Large intestine (tissue), 3 donors: Measurements from ENCODE around the gene CTNNA3. TPM values are rescaled to one million over a fixed set of nuclear protein-coding genes. Genes with fewer than 3 reads are reported as not detected.

ENCODE experiments used
- DNase-seq, 2 donors: peaks; one replicate each; pipeline versions ENCODE4 v3.0.0 to v3.0.0-alpha.2; 2013
- H3K27ac ChIP-seq: one replicate; pipeline ENCODE4 v1.5.1; 2013; ENCODE audit warnings: low read length
- H3K27me3 ChIP-seq: 2 replicates; pipeline ENCODE4 v1.6.1; 2013; ENCODE audit warnings: low read length; ENCODE audit not compliant: control insufficient read depth, insufficient read depth
- H3K36me3 ChIP-seq: 2 replicates; pipeline ENCODE4 v1.6.1; 2013; ENCODE audit warnings: low read length; ENCODE audit not compliant: control insufficient read depth, insufficient read depth
- H3K4me1 ChIP-seq: one replicate; pipeline ENCODE4 v1.6.1; 2013; ENCODE audit warnings: low read length; ENCODE audit not compliant: control insufficient read depth, insufficient read depth
- H3K4me3 ChIP-seq: one replicate; pipeline ENCODE4 v1.5.1; 2013; ENCODE audit warnings: low read length
- H3K9me3 ChIP-seq: one replicate; pipeline ENCODE4 v1.6.1; 2013; ENCODE audit warnings: mild to moderate bottlenecking, low read depth, low read length, moderate library complexity; ENCODE audit not compliant: control insufficient read depth
- WGBS: methylation state at CpG from one replicate; pipeline ENCODE4 v1.1.5; 2013; ENCODE audit warnings: low lambda C conversion rate; ENCODE audit not compliant: insufficient coverage; 5-methylcytosine and 5-hydroxymethylcytosine counted together
- polyA plus RNA-seq: library from polyadenylated mRNA; unstranded; fragments of 120-200 nt; gene quantifications from one replicate; pipeline ENCODE4 v1.2.1, GENCODE V29; 2013

Gene CTNNA3
- polyA plus RNA-seq, 1 donor: 2.3 TPM

DNA sequence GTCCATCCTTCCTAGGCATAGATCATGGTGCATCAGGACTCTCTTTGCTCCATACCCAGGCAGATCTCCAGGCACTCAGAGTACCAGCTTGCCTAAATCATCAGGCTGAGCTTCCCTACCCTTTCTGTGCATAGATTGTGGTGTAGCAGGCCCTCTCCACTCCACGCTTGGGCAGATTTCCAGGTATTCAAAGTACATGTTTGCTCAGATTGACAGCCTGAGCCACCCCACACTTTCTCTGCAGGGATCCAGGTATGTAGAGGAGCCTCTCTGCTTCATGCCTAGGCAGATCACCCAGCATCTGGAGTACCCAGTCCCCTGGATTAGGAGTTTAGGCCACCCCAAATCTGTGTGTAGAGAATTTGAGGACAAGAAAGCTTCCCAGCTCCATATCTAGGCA lies 1727.6 kb downstream of the CTNNA3 start:
- WGBS: no CpG with 5 or more reads among the region's 1 CpG
- Histone ChIP-seq H3K36me3 (no peaks in the 10 kb centered on the region), H3K27ac (no peak overlapping the region), H3K27me3 (no peaks in the 10 kb centered on the region), H3K4me3 (no peak overlapping the region), H3K4me1 (no peaks in the 10 kb centered on the region), H3K9me3 (no peaks in the 10 kb centered on the region)
- DNase-seq: no peak

DNA sequence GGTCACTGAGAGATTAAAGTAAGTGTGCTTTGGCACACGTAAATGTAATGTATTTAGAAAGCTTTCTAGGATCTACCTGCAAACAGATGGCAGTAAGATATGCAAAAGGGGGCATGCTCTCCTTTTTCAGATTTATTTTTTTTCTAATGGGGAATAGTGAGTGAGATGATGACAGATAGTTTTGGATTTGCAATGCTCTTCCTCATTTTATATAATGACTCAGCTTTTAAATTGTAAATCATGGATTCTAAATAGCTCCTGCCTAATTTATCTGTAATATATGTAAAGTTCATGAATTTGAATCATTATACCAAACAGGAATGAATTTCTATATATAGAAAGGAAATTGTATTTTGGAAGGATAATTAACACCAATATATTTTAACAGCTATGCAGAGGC lies 1731.8 kb downstream of the CTNNA3 start:
- no peaks in the 10 kb centered on the region for H3K9me3 ChIP-seq
- H3K27me3 ChIP-seq: no peaks in the 10 kb centered on the region
- H3K4me1 ChIP-seq: no peaks in the 10 kb centered on the region
- H3K27ac ChIP-seq: no peak overlapping the region
- WGBS: 55% methylated on average over 1 of the region's 1 CpG
- no peak overlapping the region for H3K4me3 ChIP-seq
- H3K36me3 ChIP-seq: no peaks in the 10 kb centered on the region
- no peak for DNase-seq

DNA sequence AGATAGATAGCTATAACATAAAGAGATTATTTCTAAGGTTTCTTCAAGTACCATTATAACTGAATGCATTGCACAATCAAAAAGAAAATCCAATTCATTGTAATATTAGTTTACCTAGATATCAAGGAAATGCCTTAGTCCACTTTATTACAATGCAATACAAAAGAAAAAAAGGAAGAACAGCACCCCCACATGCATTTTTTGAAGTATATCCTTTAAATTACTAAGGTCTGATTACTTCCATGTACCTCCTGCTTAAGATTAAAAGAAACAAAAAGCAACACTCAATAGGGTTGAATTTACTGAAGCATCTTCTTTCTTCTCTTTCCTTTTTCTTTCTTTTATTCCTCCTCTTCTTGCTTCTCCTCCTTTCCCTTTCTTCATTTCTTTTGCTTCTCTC lies 1743.9 kb downstream of the CTNNA3 start:
- Histone ChIP-seq H3K4me1 (no peaks in the 10 kb centered on the region), H3K4me3 (no peak overlapping the region), H3K9me3 (no peaks in the 10 kb centered on the region), H3K27ac (no peak overlapping the region), H3K36me3 (no peaks in the 10 kb centered on the region), H3K27me3 (no peaks in the 10 kb centered on the region)
- DNase-seq: no peak

DNA sequence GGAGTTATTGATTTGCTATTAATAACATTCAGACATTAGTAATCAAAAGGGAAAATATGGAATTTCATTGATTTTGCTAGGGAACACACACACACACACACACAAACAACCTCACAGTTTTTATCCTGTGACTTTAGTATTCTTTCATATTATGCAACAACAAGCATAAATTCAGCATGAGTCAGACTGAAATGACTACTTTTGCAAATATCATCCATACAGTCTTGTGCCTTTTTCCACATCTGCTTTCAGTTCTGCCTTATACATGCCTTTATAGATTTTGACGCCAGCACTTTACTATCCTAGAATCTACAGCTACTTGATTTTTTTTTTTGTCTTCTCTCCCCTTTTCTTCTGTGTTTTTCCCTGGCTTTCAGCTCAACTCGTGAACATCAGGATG lies 1745.9 kb downstream of the CTNNA3 start:
- no peaks in the 10 kb centered on the region for H3K9me3 ChIP-seq
- no peaks in the 10 kb centered on the region for H3K36me3 ChIP-seq
- WGBS: 44% methylated on average over 2 of the region's 2 CpGs
- no peaks in the 10 kb centered on the region for H3K27me3 ChIP-seq
- H3K4me3 ChIP-seq: no peak overlapping the region
- peak overlapping the region; percentile 1 for H3K27ac ChIP-seq
- H3K4me1 ChIP-seq: no peaks in the 10 kb centered on the region
- peak; percentile 33 to 56 for DNase-seq

DNA sequence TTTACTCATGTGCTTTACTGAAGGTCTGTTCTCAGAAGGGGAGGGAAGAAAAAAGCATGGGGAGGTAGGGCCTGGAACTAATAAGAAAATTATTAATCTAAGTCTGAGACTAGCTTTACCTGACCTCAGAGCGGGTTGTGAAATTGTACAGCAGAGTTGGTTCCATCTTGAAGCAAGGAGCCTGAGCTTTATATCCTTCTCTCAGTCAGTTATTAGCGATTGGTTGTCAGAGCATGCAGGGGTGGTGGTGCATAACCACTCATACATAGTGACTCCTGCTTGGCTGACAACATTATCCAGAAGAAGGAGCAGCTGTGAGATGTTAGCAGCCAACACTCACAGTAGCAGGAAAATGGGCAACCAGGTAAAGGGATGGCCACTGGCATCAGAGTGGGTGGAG lies 1746.5 kb downstream of the CTNNA3 start:
- no peak overlapping the region for H3K27ac ChIP-seq
- no peaks in the 10 kb centered on the region for H3K4me1 ChIP-seq
- no peak for DNase-seq
- WGBS: no CpG with 5 or more reads among the region's 2 CpGs
- no peaks in the 10 kb centered on the region for H3K27me3 ChIP-seq
- H3K4me3 ChIP-seq: no peak overlapping the region
- no peaks in the 10 kb centered on the region for H3K36me3 ChIP-seq
- no peaks in the 10 kb centered on the region for H3K9me3 ChIP-seq

DNA sequence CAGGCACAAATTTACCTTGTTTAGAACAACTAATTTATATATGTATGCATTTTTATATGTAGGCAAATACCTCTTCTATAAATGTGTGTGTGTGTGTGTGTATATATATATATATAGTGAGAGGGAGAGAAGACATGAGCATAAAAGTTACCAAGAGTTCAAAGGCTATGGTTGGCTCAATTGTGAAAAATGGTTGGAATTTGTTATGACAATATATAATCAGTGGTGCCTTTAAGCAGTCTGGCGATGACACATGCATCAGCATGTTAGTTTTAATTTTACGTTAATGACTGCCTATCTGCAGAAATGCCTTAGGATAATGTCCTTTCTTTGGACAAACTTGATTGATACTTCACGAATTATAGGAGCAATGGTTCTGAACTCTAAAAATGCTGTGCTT lies 1750.9 kb downstream of the CTNNA3 start:
- no peak for DNase-seq
- peaks cover 4% of the 10 kb centered on the region for H3K4me1 ChIP-seq
- no CpG with 5 or more reads among the region's 3 CpGs for WGBS

DNA sequence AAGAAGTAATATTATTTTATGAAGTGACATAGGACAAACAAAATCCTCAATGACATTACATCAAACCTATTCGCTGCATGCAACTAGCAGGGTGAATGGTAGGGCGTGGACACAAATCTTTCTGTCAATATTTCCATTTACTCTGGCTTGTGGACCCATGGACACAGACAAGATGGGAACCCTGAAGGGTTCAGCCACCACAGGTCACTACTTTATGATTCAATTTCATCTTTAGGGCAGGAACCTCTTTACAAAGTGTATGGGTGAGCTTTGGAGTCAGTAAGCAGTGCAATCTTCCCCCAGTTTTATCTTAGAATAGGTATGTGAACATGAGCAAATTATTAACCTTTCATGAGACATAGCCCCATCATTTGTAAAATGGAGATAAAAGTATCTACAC lies 1752.5 kb downstream of the CTNNA3 start:
- Histone ChIP-seq H3K27ac (no peak overlapping the region), H3K36me3 (no peaks in the 10 kb centered on the region), H3K4me1 (peaks cover 4% of the 10 kb centered on the region), H3K27me3 (no peaks in the 10 kb centered on the region), H3K9me3 (no peaks in the 10 kb centered on the region), H3K4me3 (no peak overlapping the region)
- WGBS: no CpG with 5 or more reads among the region's 2 CpGs
- peak; percentile 43 to 76 for DNase-seq

More for the DNA sequence above, 1750.9 kb downstream of the CTNNA3 start:
- H3K27ac ChIP-seq: no peak overlapping the region
- H3K4me3 ChIP-seq: no peak overlapping the region
- no peaks in the 10 kb centered on the region for H3K36me3 ChIP-seq
- H3K27me3 ChIP-seq: no peaks in the 10 kb centered on the region
- H3K9me3 ChIP-seq: no peaks in the 10 kb centered on the region

DNA sequence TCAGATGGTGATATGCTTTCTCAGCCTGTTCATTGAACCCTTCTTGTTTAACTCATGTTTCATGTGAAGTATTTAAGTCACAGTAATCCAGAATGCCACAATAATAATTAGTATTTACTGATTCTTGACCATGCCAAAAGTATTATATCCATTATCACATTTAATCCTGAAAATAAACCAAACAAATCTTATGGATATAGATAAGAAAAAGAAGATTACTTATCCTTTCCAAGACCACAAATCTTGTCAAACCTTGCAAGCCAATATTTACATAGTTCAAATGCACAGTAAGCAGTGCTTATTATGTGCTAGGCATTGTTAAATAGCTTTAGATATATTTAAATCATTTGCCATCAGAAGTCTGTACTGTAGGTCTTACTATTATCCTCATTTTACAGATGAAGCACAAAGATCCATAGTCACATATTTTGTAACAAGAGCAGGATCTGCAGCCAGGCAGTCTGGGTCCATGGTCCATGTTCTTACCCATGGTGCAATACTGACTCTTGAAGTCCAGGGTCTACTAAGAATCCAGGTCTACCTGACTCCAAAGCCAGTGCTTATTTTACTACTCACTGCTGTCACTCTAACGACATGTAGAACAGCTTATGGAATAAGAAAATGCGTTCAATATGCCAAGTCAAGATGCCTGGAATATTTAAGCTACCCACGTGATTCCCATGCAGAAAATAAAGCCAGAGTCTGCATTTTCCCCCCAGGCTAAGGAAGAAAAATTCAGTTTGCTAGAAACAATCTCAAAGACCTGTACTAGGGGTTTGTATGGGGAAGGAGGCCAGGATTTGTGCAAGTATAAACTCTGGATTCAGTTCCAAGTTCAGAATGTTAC lies 1755.0 kb downstream of the CTNNA3 start:
- Histone ChIP-seq H3K9me3 (no peaks in the 10 kb centered on the region), H3K36me3 (no peaks in the 10 kb centered on the region), H3K4me1 (peaks cover 4% of the 10 kb centered on the region), H3K27ac (peak overlapping the region; percentile 40), H3K27me3 (no peaks in the 10 kb centered on the region), H3K4me3 (no peak overlapping the region)
- peak; percentile 71 to 81 for DNase-seq
- WGBS: no CpG with 5 or more reads among the region's 3 CpGs

DNA sequence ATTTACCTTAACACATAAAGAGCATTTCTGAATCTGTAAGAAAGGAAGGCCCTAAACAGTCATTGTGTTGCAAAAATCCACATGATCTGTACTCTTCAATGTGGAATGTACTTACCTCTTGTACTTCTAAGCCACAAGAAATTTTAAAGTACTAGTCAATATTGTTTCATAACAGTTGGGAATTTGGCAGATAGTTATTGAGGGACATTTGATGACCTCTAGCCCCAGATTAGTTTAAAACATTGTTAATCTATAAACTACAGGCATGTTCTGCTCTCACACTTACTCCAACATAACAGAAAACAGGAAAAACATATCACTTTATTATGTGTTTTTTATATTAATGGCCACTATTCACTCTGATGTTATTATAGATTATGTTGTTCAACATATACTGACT lies 1755.9 kb downstream of the CTNNA3 start:
- no peaks in the 10 kb centered on the region for H3K9me3 ChIP-seq
- no peak overlapping the region for H3K27ac ChIP-seq
- no peaks in the 10 kb centered on the region for H3K36me3 ChIP-seq
- peaks cover 4% of the 10 kb centered on the region for H3K4me1 ChIP-seq
- no peaks in the 10 kb centered on the region for H3K27me3 ChIP-seq
- H3K4me3 ChIP-seq: no peak overlapping the region
- DNase-seq: no peak

DNA sequence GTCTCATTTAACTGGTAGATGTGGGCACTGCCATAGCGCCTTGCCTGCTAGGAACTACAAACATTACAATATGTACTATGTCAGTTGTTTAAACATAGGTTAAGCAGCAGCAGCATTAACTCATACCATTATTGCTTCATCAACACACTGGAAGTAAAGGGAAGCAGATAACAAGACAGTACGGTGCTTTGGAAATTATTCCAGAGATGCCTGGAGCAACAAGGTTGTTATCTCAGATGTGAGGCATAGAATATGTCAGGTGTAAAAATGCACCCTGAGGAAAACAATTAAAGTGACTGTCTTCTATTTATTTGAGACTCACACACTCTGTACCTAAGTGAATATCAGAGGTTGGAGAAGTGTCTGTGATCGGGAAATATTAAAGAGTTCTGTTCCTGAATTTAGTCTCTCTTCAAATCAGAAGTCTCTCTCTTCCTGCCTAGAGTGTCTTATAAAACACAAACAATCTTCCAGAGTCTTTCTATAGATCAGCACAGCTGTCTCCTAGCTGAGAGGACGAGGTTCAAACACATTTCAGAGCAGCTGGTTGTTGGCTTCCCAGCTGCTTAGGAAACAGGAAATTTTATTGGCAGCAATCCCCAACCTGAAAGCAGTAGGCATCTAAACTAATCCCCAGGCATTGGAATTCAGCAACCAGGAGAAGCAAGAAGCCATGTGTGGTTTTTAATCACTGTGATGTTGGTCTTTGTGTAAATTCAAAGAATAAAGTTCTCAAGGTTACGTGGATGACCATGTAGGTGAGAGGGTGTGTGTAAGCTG lies 1764.5 kb downstream of the CTNNA3 start:
- H3K27me3 ChIP-seq: no peaks in the 10 kb centered on the region
- H3K4me1 ChIP-seq: no peaks in the 10 kb centered on the region
- no CpG with 5 or more reads among the region's 5 CpGs for WGBS
- H3K36me3 ChIP-seq: no peaks in the 10 kb centered on the region
- H3K9me3 ChIP-seq: no peaks in the 10 kb centered on the region
- H3K4me3 ChIP-seq: no peak overlapping the region
- DNase-seq: no peak
- no peak overlapping the region for H3K27ac ChIP-seq
